ENCODE measurements around the gene CLEC4F.

Gene CLEC4F

GRCh38 chr2:70817284-70817954 is 3.0 kb downstream of the CLEC4F start:
- H3K4me3 ChIP-seq (ENCODE audit: low read depth, low read length), result no peak overlapping the region
- DNase-seq (ENCODE audit: low read depth), result no peak
- TF ChIP-seq, protein P1, sequence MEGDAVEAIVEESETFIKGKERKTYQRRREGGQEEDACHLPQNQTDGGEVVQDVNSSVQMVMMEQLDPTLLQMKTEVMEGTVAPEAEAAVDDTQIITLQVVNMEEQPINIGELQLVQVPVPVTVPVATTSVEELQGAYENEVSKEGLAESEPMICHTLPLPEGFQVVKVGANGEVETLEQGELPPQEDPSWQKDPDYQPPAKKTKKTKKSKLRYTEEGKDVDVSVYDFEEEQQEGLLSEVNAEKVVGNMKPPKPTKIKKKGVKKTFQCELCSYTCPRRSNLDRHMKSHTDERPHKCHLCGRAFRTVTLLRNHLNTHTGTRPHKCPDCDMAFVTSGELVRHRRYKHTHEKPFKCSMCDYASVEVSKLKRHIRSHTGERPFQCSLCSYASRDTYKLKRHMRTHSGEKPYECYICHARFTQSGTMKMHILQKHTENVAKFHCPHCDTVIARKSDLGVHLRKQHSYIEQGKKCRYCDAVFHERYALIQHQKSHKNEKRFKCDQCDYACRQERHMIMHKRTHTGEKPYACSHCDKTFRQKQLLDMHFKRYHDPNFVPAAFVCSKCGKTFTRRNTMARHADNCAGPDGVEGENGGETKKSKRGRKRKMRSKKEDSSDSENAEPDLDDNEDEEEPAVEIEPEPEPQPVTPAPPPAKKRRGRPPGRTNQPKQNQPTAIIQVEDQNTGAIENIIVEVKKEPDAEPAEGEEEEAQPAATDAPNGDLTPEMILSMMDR (IDR thresholded peaks at IDR 0.05; ENCODE audit: insufficient read depth, low read depth, low read length, missing control alignments), result no peak

- TF ChIP-seq, protein P1 (IDR thresholded peaks at IDR 0.05; ENCODE audit: insufficient read depth, low read depth, low read length, missing control alignments), result no peak
- H3K4me3 ChIP-seq (ENCODE audit: low read depth, low read length), result no peak overlapping the region
- no peak for DNase-seq (ENCODE audit: low read depth)
Measured at GRCh38 chr2:70816726-70817125, 3.7 kb downstream of the CLEC4F start.

DNA sequence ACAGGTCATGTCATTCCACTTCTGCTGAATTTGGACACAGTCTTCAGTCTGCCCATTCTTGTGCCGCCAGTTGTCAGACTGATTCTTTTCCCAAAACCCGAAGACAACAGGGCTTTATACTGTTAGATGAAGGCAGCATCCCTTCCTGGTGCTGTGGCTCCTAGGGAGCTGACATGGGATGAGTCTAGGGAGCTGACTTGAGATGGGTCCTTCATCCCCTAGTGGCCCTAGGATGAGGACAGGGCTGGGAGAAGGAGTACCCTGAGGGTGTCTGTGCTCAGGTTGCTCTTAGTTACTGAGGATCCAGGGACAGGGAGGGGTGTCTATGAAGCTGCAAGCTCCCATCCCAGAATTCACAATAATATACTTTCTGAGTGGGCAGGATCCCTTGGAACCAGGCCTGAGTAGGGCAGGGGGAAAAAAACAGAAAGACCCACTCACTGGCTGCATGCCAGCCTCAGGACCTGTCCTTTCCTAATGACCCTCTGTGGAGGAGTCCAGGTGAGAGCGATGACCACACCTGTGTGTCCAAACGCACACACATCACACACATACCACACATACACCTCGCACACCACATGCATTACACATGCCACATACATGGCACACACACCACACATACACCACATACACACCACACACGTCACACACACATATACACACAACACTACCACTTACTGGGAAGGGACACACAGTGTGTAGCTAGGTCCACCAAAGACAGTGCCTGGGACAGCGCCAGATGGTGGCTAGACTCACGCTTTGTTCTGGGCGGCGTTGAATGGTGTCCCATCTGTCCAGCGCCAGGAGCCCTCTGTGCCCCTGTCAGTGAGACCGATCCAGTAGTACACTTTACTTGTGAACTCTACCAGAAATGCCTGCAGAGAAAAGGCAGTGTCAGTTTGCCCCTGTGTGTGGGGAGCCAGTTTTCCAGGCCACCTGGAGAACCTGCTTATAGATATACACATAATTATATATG is 11.1 kb downstream of the CLEC4F start:
- no peak for DNase-seq (ENCODE audit: low read depth)
- no peak overlapping the region for H3K4me3 ChIP-seq (ENCODE audit: low read depth, low read length)
- TF ChIP-seq, protein P1 (IDR thresholded peaks at IDR 0.05; ENCODE audit: insufficient read depth, low read depth, low read length, missing control alignments), result no peak

- TF ChIP-seq, protein P1 (IDR thresholded peaks at IDR 0.05; ENCODE audit: insufficient read depth, low read depth, low read length, missing control alignments), result no peak
- DNase-seq (ENCODE audit: low read depth), result no peak
- no peak overlapping the region for H3K4me3 ChIP-seq (ENCODE audit: low read depth, low read length)
Measured at GRCh38 chr2:70807828-70808118, 12.6 kb downstream of the CLEC4F start.

DNA sequence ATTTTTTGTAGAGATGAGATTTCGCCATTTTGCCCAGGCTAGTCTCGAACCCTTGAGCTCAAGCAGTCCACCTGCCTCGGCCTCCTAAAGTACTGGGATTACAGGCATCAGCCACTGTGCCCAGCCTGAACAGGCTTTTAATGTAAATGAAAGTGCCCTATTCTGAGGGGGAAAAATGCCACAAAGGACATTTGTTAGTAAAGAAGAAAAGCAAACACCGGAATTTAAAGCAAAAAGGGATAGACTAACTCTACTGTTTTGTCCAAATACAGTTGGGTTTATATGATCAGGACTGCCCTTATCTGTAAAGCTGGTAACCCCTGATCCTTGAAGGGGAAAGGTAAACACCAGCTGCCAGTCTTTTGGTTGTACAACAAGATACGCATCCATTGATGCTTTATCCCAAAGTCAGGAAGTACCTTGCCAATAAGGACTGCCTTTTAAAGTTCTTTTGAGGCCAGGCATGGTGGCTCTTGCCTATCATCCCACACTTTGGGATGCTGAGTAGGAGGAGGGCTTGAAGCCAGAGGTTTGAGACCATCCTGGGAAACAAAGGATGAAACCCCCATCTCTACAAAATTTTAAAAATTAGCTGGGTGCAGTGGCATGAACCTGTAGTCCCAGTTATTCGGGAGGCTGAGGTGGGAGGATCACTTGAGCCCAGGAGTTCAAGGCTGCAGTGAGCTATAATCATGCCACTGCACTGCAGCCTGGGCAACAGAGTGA is 13.1 kb downstream of the CLEC4F start:
- TF ChIP-seq, protein P1 (IDR thresholded peaks at IDR 0.05; ENCODE audit: insufficient read depth, low read depth, low read length, missing control alignments), result no peak
- H3K4me3 ChIP-seq (ENCODE audit: low read depth, low read length), result no peak overlapping the region
- no peak for DNase-seq (ENCODE audit: low read depth)

DNA sequence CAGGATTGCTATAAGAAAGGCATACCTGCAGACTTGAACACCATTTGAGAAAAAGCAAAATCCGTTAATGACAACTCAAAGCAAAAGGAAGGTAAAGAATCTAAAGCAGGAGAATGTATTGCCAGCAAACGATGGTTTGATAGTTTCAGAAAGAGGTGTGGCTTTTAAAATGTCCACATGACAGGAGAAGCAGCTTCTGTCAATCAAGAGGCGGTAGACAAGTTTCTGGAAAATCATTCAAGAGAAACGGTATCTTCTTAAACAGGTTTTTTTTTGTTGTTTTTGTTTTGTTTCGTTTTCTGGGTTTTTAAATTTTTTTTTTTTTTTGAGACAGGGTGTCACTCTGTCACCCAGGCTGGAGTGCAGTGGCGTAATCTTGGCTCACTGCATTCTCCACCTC is 13.8 kb downstream of the CLEC4F start:
- no peak for DNase-seq (ENCODE audit: low read depth)
- H3K4me3 ChIP-seq (ENCODE audit: low read depth, low read length), result no peak overlapping the region
- TF ChIP-seq, protein P1 (IDR thresholded peaks at IDR 0.05; ENCODE audit: insufficient read depth, low read depth, low read length, missing control alignments), result no peak

Measured in GM12865 (cell line).